ENCODE data around the gene TTC9. TPM values are rescaled to one million over a fixed set of nuclear protein-coding genes. Genes with fewer than 3 reads are reported as not detected.

Gene TTC9
- total and polyA plus RNA-seq, 2 donors = 0.96 to 1.7 TPM

DNA sequence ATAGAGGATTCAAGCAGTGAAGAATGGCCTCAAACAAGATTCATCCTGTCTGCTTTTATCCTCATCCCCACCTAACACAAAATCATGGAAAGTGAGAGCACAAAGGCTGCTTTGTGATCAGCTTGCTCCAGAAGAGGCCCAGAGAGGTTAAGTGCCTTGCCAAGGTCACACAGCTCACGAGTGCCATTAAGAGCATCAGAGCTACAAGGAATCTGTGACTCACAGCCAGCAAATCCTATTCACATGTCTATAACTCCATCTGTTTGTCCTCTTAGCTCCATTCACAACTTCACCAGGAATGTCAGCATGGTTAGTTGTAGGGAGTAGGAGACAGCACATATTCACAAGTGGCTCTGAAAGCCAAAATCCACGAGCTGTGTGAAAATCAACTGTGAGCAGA lies 79.8 kb downstream of the TTC9 start:
- 66% methylated on average over 2 of the region's 2 CpGs for WGBS
- no peak for DNase-seq (ENCODE audit: extremely low spot score)
- Histone ChIP-seq H3K4me1 (ENCODE audit: insufficient read depth) (no peaks in the 10 kb centered on the region), H3K36me3 (ENCODE audit: insufficient read depth) (no peaks in the 10 kb centered on the region), H3K4me3 (ENCODE audit: low read depth, low read length) (no peak overlapping the region), H3K27ac (ENCODE audit: low read depth) (no peak overlapping the region)

DNA sequence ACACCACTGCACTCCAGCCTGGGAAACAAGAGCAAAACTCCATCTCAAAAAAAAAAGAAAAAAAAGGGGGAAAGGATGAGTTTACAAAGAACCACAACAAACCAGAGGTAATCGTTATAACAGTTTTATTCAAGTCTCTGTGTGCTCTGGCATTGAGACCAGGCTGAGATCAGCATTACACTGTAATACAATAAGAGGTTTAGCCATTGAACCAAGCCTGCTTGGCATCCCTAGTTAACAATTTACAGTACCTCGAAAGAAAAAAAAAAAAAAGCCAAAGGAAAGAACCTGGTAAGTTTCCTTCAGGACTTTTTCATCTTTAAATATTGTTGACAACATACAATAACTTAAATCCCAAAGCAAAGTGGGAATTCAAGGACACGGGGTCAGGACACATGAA lies 80.7 kb downstream of the TTC9 start:
- no peak overlapping the region for H3K27ac ChIP-seq (ENCODE audit: low read depth)
- H3K4me1 ChIP-seq (ENCODE audit: insufficient read depth) = no peaks in the 10 kb centered on the region
- no peak for DNase-seq (ENCODE audit: extremely low spot score)
- 71% methylated on average over 3 of the region's 3 CpGs for WGBS
- no peak overlapping the region for H3K4me3 ChIP-seq (ENCODE audit: low read depth, low read length)
- H3K36me3 ChIP-seq (ENCODE audit: insufficient read depth) = no peaks in the 10 kb centered on the region

DNA sequence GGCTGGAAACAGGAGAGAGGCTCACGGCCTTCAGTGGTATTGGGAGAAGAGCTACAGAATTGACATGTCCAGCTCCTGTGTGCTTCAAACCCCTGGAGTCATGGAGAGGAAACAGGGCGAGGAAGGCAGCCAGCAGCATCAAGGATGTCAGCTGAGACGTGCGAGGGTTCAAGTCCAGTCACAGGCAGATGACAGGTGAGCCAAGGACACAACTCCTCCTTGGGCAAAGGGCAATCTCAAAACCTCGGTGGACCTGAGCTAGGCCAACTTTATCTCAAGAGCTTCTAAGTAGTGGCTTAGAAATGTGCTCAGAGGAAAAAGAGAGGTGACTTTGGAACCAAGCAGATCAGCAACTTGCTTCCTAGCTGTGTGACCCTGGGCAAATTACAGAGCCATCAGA lies 81.6 kb downstream of the TTC9 start:
- Histone ChIP-seq H3K36me3 (ENCODE audit: insufficient read depth) (no peaks in the 10 kb centered on the region), H3K4me1 (ENCODE audit: insufficient read depth) (no peaks in the 10 kb centered on the region), H3K4me3 (ENCODE audit: low read depth, low read length) (no peak overlapping the region), H3K27ac (ENCODE audit: low read depth) (no peak overlapping the region)
- WGBS = 83% methylated on average over 5 of the region's 5 CpGs
- no peak for DNase-seq (ENCODE audit: extremely low spot score)

DNA sequence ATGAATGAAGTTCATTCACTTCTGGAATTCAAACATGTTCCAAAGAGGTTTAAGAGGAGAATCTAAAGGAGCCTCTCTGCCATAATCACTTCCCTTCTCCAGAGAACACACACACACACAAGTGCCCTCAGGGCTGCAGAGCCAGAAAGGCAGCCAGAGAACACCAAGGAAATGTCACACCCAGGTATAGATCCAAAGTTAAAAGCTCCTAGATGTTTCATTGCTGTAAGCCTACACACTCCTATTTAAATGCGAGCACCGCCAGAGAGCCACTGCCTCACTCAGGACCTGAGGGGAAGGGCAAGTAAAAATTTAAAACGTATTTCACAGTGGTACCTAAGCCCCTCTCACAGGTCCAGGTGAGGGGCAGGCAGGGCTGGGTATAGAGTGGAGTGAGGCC lies 82.4 kb downstream of the TTC9 start:
- WGBS = 67% methylated on average over 3 of the region's 3 CpGs
- DNase-seq (ENCODE audit: extremely low spot score) = no peak

DNA sequence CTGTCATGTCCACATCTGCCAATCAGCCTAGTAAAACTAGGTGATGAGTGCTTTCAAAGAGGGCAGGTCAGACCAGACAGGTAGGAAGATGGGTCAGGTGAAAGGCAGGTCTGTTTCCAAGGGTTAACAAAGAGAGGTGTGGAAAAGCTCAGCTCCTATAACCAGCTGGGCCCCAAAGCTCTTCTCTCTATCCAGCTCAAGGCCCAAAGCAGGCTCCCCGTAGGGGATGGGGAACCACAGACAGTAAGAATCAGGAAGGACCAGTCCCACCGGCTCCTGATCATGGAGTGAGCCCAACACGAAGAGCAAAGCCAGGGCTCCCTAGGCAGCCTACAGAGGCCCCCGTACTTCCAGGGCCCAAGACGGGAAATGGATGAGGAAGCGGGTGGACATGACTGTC lies 83.2 kb downstream of the TTC9 start:
- no peak for DNase-seq (ENCODE audit: extremely low spot score)
- WGBS = 84% methylated on average over 6 of the region's 6 CpGs
- no peak overlapping the region for H3K4me3 ChIP-seq (ENCODE audit: low read depth, low read length)
- H3K27ac ChIP-seq (ENCODE audit: low read depth) = no peak overlapping the region
- no peaks in the 10 kb centered on the region for H3K36me3 ChIP-seq (ENCODE audit: insufficient read depth)
- H3K4me1 ChIP-seq (ENCODE audit: insufficient read depth) = no peaks in the 10 kb centered on the region

More for the DNA sequence above, 82.4 kb downstream of the TTC9 start:
- Histone ChIP-seq H3K4me3 (ENCODE audit: low read depth, low read length) (no peak overlapping the region), H3K4me1 (ENCODE audit: insufficient read depth) (no peaks in the 10 kb centered on the region), H3K27ac (ENCODE audit: low read depth) (no peak overlapping the region), H3K36me3 (ENCODE audit: insufficient read depth) (no peaks in the 10 kb centered on the region)

Small RNA genes lying within 50 kb of the gene (small RNA-seq; reads per million reads assigned to genes)
- not detected for gene RN7SL77P

Other genes starting within 250 kb of the TTC9 start
- gene SYNJ2BP, start 224.8 kb upstream of the TTC9 start, total RNA-seq = 45.9 TPM
- gene SYNJ2BP, start 224.8 kb upstream of the TTC9 start, polyA plus RNA-seq = 18.3 TPM
- gene ADAM21, start 189.7 kb upstream of the TTC9 start, total RNA-seq = not detected
- 0.08 TPM for gene ADAM21, start 189.7 kb upstream of the TTC9 start, polyA plus RNA-seq
- 2.7 TPM for gene ADAM20, start 106.9 kb upstream of the TTC9 start, total RNA-seq
- gene ADAM20, start 106.9 kb upstream of the TTC9 start, polyA plus RNA-seq = not detected
- 69.3 TPM for gene MED6, start 41.3 kb upstream of the TTC9 start, total RNA-seq
- gene MED6, start 41.3 kb upstream of the TTC9 start, polyA plus RNA-seq = 19.7 TPM
- gene MAP3K9, start 167.6 kb downstream of the TTC9 start, total RNA-seq = 2.7 TPM
- gene MAP3K9, start 167.6 kb downstream of the TTC9 start, polyA plus RNA-seq = 0.25 TPM

Measured in urinary bladder (tissue), 4 donors.